ENCODE data around the gene CAMK1D.

- TF ChIP-seq EZH2 (optimal IDR thresholded peaks at IDR 0.05; ENCODE audit: low read depth, low read length), result no peak
- no peak for TF ChIP-seq CTCF (IDR thresholded peaks at IDR 0.05; ENCODE audit: low read length)
Measured at GRCh38 chr10:12384906-12385305, 35.6 kb downstream of the CAMK1D start.
